ENCODE measurements around the gene SNX4.
A peak's percentile ranks its signal among the peaks of the same experiment; 100 is the strongest.

SNX4 gene

GRCh38 chr3:125398952-125399351 lies 121.0 kb downstream of the SNX4 start:
- Histone ChIP-seq H3K9me3 (ENCODE audit: low read length) (no peaks in the 10 kb centered on the region), H3K9ac (ENCODE audit: low read length) (no peak overlapping the region), H2AFZ (ENCODE audit: low read length) (no peak overlapping the region), H3K9me2 (ENCODE audit: low read depth, low read length) (no peaks in the 10 kb centered on the region), H3K4me1 (ENCODE audit: insufficient read depth, low read length, severe bottlenecking) (no peaks in the 10 kb centered on the region), H3K36me3 (ENCODE audit: insufficient read depth, low read length) (no peaks in the 10 kb centered on the region), H3K27ac (ENCODE audit: low read depth, low read length, poor library complexity, severe bottlenecking) (no peak overlapping the region), H3K27me3 (ENCODE audit: insufficient read depth, low read length) (no peaks in the 10 kb centered on the region), H3K4me2 (ENCODE audit: low read length) (no peak overlapping the region), H3K79me2 (ENCODE audit: insufficient read depth, low read length) (no peaks in the 10 kb centered on the region), H3F3A (ENCODE audit: insufficient read depth, low read length) (no peaks in the 10 kb centered on the region), H3K4me3 (ENCODE audit: low read depth, low read length, poor library complexity, severe bottlenecking) (no peak overlapping the region), H4K20me1 (ENCODE audit: insufficient read depth, low read length) (no peaks in the 10 kb centered on the region)
- TF ChIP-seq CTCF (IDR thresholded peaks at IDR 0.05; ENCODE audit: low read length) = 0 out of 2 replicates have a peak, but pooled peaks have one; percentile 24
- no peak for TF ChIP-seq EZH2 (IDR thresholded peaks at IDR 0.05; ENCODE audit: borderline replicate concordance, low read length)
